K562 (cell line): ENCODE data around the gene ZNF302. TPM values are rescaled to one million over a fixed set of nuclear protein-coding genes. Genes with fewer than 3 reads are reported as not detected.

Experiments
- ARHGAP35 ChIP-seq: fragments of 450-650 bp; IDR thresholded peaks from 2 replicates; pipeline ENCODE4 v1.6.1; 2018; ENCODE audit not compliant: partially characterized antibody
- BACH1 ChIP-seq: fragments of 200-800 bp; sonication (Bioruptor generic); IDR thresholded peaks from 2 replicates; pipeline ENCODE4 v1.6.1; 2016; ENCODE audit warnings: missing genetic modification characterization, missing compliant biosample characterization
- CBX8 ChIP-seq: fragments of 200-600 bp; sonication (generic); IDR thresholded peaks from 2 replicates; pipeline ENCODE4 v1.6.1; 2012; ENCODE audit warnings: borderline replicate concordance, mixed run types, low read depth, mild to moderate bottlenecking, moderate library complexity, mixed read lengths, low read length, control low read depth, inconsistent platforms; ENCODE audit not compliant: poor library complexity, severe bottlenecking; ENCODE audit errors: extremely low read depth
- GABPB2 ChIP-seq: fragments of 250-450 bp; sonication (Bioruptor Pico); conservative IDR thresholded peaks from 2 replicates; pipeline ENCODE4 v1.5.1; 2021; ENCODE audit warnings: mild to moderate bottlenecking
- HDGF ChIP-seq: fragments of 450-650 bp; IDR thresholded peaks from 2 replicates; pipeline ENCODE4 v1.6.1; 2016
- JUNB ChIP-seq: fragments of 450-650 bp; formaldehyde crosslinking; conservative IDR thresholded peaks from 2 replicates; pipeline ENCODE4 v1.4.0; 2020; ENCODE audit warnings: mild to moderate bottlenecking
- PURB ChIP-seq: sonication (generic); formaldehyde crosslinking; IDR thresholded peaks from 2 replicates; pipeline ENCODE4 v1.9.0; 2021; ENCODE audit warnings: low read depth, mild to moderate bottlenecking, missing genetic modification reagents
- RBM14 ChIP-seq: fragments of 200-400 bp; formaldehyde crosslinking; IDR thresholded peaks from 2 replicates; pipeline ENCODE4 v1.6.1; 2018; ENCODE audit warnings: low read depth, mild to moderate bottlenecking, low read length, moderate library complexity, borderline replicate concordance; ENCODE audit not compliant: insufficient read depth
- RCOR1 ChIP-seq, 2 experiments: IDR thresholded peaks; 2 replicates each; pipeline ENCODE4 v1.6.1; 2012; ENCODE audit warnings: low read depth in 2 of 2, low read length in 2 of 2, borderline replicate concordance in 1 of 2, improper control_type of control experiment in 1 of 2
- ZNF274 ChIP-seq: IDR thresholded peaks from 2 replicates; pipeline ENCODE4 v1.6.1; 2011; ENCODE audit warnings: low read depth, mild to moderate bottlenecking, low read length, moderate library complexity, borderline replicate concordance
- ZSCAN29 ChIP-seq: fragments of 450-650 bp; IDR thresholded peaks from 2 replicates; pipeline ENCODE4 v1.6.1; 2017
- polyA plus RNA-seq, 8 experiments: library from polyadenylated mRNA; depleted of rRNA in 4 of 8; stranded (reverse) in 5 of 8; unstranded in 3 of 8; fragments of >200 nt; fragmentation: Nextera tagmentation in 2 of 8; fragmentation: Illumina TruSeq in 1 of 8; extraction: Ambion mirVana in 2 of 8; extraction: Trizol in 1 of 8; gene quantifications; 2 replicates each; pipeline versions ENCODE4 v1.2.1 to v1.2.3, GENCODE V29; 2011 to 2014; ENCODE audit warnings: inconsistent platforms in 1 of 8, missing spikeins in 1 of 8
- total RNA-seq, 7 experiments: library from RNA; depleted of rRNA in 6 of 7; stranded (reverse); fragments of >200 nt in 6 of 7; fragmentation: Illumina TruSeq in 2 of 7; extraction: Trizol in 2 of 7; gene quantifications; 2 replicates each; pipeline versions ENCODE4 v1.2.1 to v1.2.3, GENCODE V29; 2011 to 2021; ENCODE audit warnings: low replicate concordance in 1 of 7
- TF ChIP-seq, protein P1 (sequence below), 2 experiments: fragments of 450-650 bp; IDR thresholded peaks; 2 replicates each; pipeline ENCODE4 v1.6.1; 2016; ENCODE audit warnings: mild to moderate bottlenecking in 2 of 2, borderline replicate concordance in 1 of 2, low read depth in 1 of 2, moderate library complexity in 1 of 2
- TF ChIP-seq, protein P2 (sequence below): fragments of 250-450 bp; sonication (Bioruptor Pico); IDR thresholded peaks from 2 replicates; pipeline ENCODE4 v1.8.0; 2022; ENCODE audit warnings: inconsistent platforms, mild to moderate bottlenecking, moderate library complexity, borderline replicate concordance
- TF ChIP-seq, protein P3 (sequence below): fragments of 250-450 bp; sonication (Bioruptor Pico); IDR thresholded peaks from 2 replicates; pipeline ENCODE4 v1.6.1; 2021; ENCODE audit warnings: mild to moderate bottlenecking
- TF ChIP-seq, protein P4 (sequence below), 2 experiments: fragments of 450-650 bp; IDR thresholded peaks; 2 replicates each; pipeline ENCODE4 v1.6.1; 2016

ZNF302 gene
- total and polyA plus RNA-seq, 9 of the 15 experiments (the other 6 are each of a cell fraction or from before 2014, with no cell fraction given) = 0.08 to 1.0 (median 0.27) TPM; not detected in 1

DNA sequence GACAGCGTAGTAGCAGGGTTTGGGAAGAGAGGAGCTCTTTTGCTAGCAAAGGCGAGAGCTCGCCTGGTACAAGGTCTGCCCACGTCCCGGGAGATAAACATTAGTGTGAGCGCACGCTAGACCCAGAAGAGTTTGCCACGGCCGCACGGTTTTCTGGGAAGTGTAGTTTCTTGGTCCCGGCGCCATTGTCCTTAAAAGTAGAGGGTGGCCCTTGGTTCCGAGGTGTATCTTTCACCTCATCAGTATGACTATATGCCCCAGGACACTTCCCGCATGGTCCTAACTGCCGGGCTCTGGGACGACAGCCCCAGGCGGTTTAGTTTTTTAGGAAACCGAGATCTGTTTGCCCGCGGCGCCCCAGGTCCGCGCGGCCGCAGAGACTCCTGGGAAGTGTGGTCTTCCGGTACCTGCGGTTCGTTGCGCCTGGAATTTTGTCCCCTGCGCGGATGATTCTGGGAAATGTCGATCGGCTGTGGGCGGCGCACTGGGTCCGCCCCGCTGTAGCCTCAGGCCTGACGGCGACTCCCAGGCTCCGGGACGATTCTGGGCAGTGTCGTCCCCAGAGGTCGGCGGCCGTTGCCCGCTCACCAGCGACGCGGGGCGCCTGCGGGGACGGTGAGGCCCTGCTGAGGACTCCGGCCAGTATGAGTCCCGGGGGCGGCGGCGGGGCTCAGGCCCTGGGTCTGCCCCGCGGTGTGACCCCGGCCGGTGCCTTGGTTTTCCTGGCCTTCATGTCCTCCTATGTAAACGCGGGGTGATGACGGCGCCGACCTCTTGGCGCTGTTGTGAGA lies 56.5 kb downstream of the ZNF302 start, which contains the start of gene ZNF181 (continued):
- TF ChIP-seq, protein P1, sequence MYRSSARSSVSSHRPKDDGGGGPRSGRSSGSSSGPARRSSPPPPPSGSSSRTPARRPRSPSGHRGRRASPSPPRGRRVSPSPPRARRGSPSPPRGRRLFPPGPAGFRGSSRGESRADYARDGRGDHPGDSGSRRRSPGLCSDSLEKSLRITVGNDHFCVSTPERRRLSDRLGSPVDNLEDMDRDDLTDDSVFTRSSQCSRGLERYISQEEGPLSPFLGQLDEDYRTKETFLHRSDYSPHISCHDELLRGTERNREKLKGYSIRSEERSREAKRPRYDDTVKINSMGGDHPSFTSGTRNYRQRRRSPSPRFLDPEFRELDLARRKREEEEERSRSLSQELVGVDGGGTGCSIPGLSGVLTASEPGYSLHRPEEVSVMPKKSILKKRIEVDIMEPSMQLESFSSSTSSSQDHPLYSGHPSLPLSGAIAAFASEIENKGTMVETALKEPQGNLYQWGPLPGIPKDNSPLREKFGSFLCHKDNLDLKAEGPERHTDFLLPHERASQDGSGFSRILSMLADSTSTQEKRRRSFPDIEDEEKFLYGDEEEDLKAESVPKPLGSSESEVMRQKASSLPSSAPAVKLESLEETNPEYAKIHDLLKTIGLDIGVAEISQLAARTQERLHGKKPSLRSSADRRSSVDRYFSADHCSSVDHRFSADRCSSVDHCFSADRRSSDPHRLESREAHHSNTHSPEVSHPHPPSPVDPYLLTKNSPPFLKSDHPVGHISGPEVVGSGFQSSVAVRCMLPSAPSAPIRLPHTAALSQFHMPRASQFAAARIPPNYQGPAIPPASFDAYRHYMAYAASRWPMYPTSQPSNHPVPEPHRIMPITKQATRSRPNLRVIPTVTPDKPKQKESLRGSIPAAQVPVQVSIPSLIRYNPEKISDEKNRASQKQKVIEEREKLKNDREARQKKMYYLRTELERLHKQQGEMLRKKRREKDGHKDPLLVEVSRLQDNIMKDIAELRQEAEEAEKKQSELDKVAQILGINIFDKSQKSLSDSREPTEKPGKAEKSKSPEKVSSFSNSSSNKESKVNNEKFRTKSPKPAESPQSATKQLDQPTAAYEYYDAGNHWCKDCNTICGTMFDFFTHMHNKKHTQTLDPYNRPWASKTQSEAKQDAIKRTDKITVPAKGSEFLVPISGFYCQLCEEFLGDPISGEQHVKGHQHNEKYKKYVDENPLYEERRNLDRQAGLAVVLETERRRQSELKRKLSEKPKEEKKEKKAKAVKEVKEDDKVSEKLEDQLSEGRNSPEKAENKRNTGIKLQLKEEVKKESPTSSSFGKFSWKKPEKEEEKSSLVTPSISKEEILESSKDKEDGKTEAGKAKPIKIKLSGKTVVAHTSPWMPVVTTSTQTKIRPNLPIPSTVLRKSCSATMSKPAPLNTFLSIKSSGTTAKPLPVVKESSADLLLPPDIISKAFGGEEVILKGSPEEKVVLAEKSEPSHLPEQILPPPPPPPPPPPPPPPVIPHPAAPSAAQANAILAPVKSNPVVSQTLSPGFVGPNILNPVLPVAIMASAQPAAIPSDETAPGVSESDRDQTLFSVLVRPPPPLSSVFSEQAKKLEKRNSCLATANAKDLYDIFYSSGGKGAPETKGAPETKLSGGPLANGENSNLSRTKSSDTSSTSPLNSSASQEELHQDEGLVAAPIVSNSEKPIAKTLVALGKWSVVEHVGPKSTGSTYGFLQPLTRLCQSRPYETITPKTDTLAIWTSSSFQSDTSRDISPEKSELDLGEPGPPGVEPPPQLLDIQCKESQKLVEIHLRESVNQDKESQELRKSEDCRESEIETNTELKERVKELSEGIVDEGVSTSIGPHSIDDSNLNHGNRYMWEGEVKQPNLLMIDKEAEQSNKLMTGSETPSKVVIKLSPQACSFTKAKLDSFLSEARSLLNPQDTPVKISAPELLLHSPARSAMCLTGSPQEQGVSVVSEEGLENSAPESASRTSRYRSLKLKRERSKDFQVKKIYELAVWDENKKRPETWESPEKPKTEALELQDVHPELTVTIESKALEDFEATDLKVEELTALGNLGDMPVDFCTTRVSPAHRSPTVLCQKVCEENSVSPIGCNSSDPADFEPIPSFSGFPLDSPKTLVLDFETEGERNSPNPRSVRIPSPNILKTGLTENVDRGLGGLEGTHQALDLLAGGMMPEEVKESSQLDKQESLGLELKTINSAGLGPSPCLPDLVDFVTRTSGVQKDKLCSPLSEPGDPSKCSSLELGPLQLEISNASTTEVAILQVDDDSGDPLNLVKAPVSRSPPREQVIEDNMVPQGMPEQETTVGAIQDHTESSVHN (IDR thresholded peaks at IDR 0.05; ENCODE audit: borderline replicate concordance in 1 of 2, low read depth in 1 of 2) = no peak
- TF ChIP-seq RBM14 (no peak), ARHGAP35 (no peak), BACH1 (tag) (no peak), PURB (CRISPR knock-in tag) (no peak), ZNF274 (no peak), GABPB2 (CRISPR knock-in tag) (no peak), RCOR1 (IDR thresholded peaks at IDR 0.05; ENCODE audit: borderline replicate concordance in 1 of 2, low read depth in 2 of 2, low read length in 2 of 2) (peak in 1 of 2 experiments; percentile 28; a peak in 1 of 4 replicates), ZSCAN29 (no peak), HDGF (no peak), JUNB (no peak), CBX8 (no peak)
- TF ChIP-seq, protein P2, sequence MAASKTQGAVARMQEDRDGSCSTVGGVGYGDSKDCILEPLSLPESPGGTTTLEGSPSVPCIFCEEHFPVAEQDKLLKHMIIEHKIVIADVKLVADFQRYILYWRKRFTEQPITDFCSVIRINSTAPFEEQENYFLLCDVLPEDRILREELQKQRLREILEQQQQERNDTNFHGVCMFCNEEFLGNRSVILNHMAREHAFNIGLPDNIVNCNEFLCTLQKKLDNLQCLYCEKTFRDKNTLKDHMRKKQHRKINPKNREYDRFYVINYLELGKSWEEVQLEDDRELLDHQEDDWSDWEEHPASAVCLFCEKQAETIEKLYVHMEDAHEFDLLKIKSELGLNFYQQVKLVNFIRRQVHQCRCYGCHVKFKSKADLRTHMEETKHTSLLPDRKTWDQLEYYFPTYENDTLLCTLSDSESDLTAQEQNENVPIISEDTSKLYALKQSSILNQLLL = 0 out of 2 replicates have a peak, but pooled peaks have one; percentile 8
- TF ChIP-seq, protein P3, sequence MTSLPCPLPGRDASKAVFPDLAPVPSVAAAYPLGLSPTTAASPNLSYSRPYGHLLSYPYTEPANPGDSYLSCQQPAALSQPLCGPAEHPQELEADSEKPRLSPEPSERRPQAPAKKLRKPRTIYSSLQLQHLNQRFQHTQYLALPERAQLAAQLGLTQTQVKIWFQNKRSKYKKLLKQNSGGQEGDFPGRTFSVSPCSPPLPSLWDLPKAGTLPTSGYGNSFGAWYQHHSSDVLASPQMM = no peak
- TF ChIP-seq, protein P4, sequence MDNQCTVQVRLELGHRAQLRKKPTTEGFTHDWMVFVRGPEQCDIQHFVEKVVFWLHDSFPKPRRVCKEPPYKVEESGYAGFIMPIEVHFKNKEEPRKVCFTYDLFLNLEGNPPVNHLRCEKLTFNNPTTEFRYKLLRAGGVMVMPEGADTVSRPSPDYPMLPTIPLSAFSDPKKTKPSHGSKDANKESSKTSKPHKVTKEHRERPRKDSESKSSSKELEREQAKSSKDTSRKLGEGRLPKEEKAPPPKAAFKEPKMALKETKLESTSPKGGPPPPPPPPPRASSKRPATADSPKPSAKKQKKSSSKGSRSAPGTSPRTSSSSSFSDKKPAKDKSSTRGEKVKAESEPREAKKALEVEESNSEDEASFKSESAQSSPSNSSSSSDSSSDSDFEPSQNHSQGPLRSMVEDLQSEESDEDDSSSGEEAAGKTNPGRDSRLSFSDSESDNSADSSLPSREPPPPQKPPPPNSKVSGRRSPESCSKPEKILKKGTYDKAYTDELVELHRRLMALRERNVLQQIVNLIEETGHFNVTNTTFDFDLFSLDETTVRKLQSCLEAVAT (IDR thresholded peaks at IDR 0.05) = peak; percentile 72 to 90; a peak in 3 of 4 replicates
